HG03378 (cell line): ENCODE data around the gene KIAA0319L.

Source experiments
- ATAC-seq: cut with Tn5 transposase; IDR thresholded peaks from one replicate; pipeline ENCODE4 v1.9.1; 2021; ENCODE audit warnings: mild to moderate bottlenecking, moderate library complexity; ENCODE audit not compliant: unreplicated experiment

KIAA0319L gene

GRCh38 chr1:35394386-35394785 lies 162.8 kb downstream of the KIAA0319L start:
- no peak for ATAC-seq

- no peak for ATAC-seq
These were observed 166.4 kb downstream of the KIAA0319L start for GRCh38 chr1:35390600-35391494.

GRCh38 chr1:35386959-35387358 lies 170.2 kb downstream of the KIAA0319L start:
- no peak for ATAC-seq

- ATAC-seq, result no peak
These were observed 170.9 kb downstream of the KIAA0319L start for GRCh38 chr1:35386290-35386689.
